CD4-positive, alpha-beta memory T cell (primary cell): ENCODE data around the gene DAG1. TPM values are rescaled to one million over a fixed set of nuclear protein-coding genes. Genes with fewer than 3 reads are reported as not detected.

Source experiments
- CTCF ChIA-PET: fragments of 350-600 bp; sonication (Branson Sonifier 250); formaldehyde crosslinking; loops from one replicate; lab custom pipeline; 2021; ENCODE audit warnings: inconsistent platforms; ENCODE audit not compliant: partially characterized antibody; lab: Charles Lee
- POLR2A ChIA-PET: fragments of 350-600 bp; sonication (Branson Sonifier 250); formaldehyde crosslinking; loops from one replicate; lab custom pipeline; 2021; ENCODE audit not compliant: partially characterized antibody; lab: Charles Lee
- DNase-seq, 5 donors: peaks; one replicate each; pipeline versions ENCODE4 v3.0.0 to v3.0.0-alpha.2; 2020 to 2022; ENCODE audit warnings: mixed read lengths in 1 of 5
- H3K27ac ChIP-seq: one replicate; pipeline ENCODE4 v1.7.0; 2013; ENCODE audit warnings: low read depth, low read length
- H3K27me3 ChIP-seq: 2 replicates; pipeline ENCODE4 v1.7.0; 2013; ENCODE audit warnings: mild to moderate bottlenecking, low read length, moderate library complexity; ENCODE audit not compliant: insufficient read depth
- H3K36me3 ChIP-seq: 2 replicates; pipeline ENCODE4 v1.7.0; 2013; ENCODE audit warnings: mild to moderate bottlenecking, low read length, moderate library complexity; ENCODE audit not compliant: insufficient read depth
- H3K4me1 ChIP-seq: 2 replicates; pipeline ENCODE4 v1.7.0; 2013; ENCODE audit warnings: mild to moderate bottlenecking, low read length, moderate library complexity; ENCODE audit not compliant: insufficient read depth
- H3K4me3 ChIP-seq, 2 donors: one replicate each; pipeline ENCODE4 v1.7.0; 2013; ENCODE audit warnings: low read length in 2 of 2, mild to moderate bottlenecking in 1 of 2
- H3K9me3 ChIP-seq, 2 donors: one replicate each; pipeline ENCODE4 v1.7.0; 2013; ENCODE audit warnings: low read length in 2 of 2, control low read depth in 1 of 2; ENCODE audit not compliant: control insufficient read depth in 1 of 2
- H3K27ac Mint-ChIP-seq, 7 donors: one replicate each; pipeline ENCODE4 v1.8.0; 2020 to 2021; ENCODE audit warnings: mixed read lengths in 7 of 7, mild to moderate bottlenecking in 6 of 7, inconsistent platforms in 3 of 7, moderate library complexity in 3 of 7
- H3K27me3 Mint-ChIP-seq, 2 donors: one replicate each; pipeline ENCODE4 v1.8.0; 2020 to 2021; ENCODE audit warnings: mixed read lengths in 2 of 2
- H3K36me3 Mint-ChIP-seq, 2 donors: one replicate each; pipeline ENCODE4 v1.8.0; 2020 to 2021; ENCODE audit warnings: mixed read lengths in 2 of 2, inconsistent platforms in 1 of 2, mild to moderate bottlenecking in 1 of 2
- H3K4me1 Mint-ChIP-seq, 4 donors: one replicate each; pipeline ENCODE4 v1.8.0; 2020 to 2021; ENCODE audit warnings: mixed read lengths in 4 of 4, mild to moderate bottlenecking in 1 of 4
- H3K4me3 Mint-ChIP-seq, 8 donors: one replicate each; pipeline ENCODE4 v1.8.0; 2020 to 2021; ENCODE audit warnings: mixed read lengths in 8 of 8, mild to moderate bottlenecking in 7 of 8, moderate library complexity in 6 of 8, inconsistent platforms in 3 of 8
- H3K9me3 Mint-ChIP-seq, 8 donors: one replicate each; pipeline ENCODE4 v1.8.0; 2020 to 2021; ENCODE audit warnings: mixed read lengths in 8 of 8, mild to moderate bottlenecking in 5 of 8, inconsistent platforms in 3 of 8, moderate library complexity in 1 of 8
- intact Hi-C: fragments of 100-400 bp; cut with micrococcal nuclease; formaldehyde crosslinking; loops from one replicate; pipeline ENCODE4 v1.15.1; 2023
- polyA plus RNA-seq, 2 donors: library from polyadenylated mRNA; unstranded; fragments of 300-500 nt; fragmentation: Illumina TruSeq; gene quantifications; one replicate each; pipeline ENCODE4 v1.2.3, GENCODE V29; 2021
- total RNA-seq, 2 experiments: library from RNA; stranded (reverse); gene quantifications; one replicate each; pipeline ENCODE4 v1.2.3, GENCODE V29; 2021

The DAG1 gene
- total and polyA plus RNA-seq, 4 experiments from 2014 or later, result 2.7 to 18.0 (median 10.2) TPM

GRCh38 chr3:49469037-49469935 is 781 bp upstream of the DAG1 start:
- H3K36me3 Mint-ChIP-seq, result peaks cover 0 to 5% of the 10 kb centered on the region in 2 donors
- H3K4me3 Mint-ChIP-seq, result peak overlapping the region; percentile 89 to 93 (median 91)
- Histone ChIP-seq H3K36me3 (no peaks in the 10 kb centered on the region), H3K4me1 (peaks cover 26% of the 10 kb centered on the region), H3K9me3 (no peaks in the 10 kb centered on the region), H3K27me3 (no peaks in the 10 kb centered on the region), H3K27ac (peak overlapping the region; percentile 69), H3K4me3 (peak overlapping the region; percentile 30 to 89)
- no peaks in the 10 kb centered on the region for H3K27me3 Mint-ChIP-seq
- ChIA-PET POLR2A (interaction anchor here (0.6 to 3.6 kb wide), 22 partner anchors 9 to 657 kb away, joined by 3 to 53 read pairs (median 5); partner anchors contain the start of genes IMPDH2, KLHDC8B, NDUFAF3 and NICN1), CTCF (interaction anchor here (0.6 to 3.4 kb wide), 7 partner anchors 20 to 447 kb away, joined by 3 to 14 read pairs (median 5); partner anchors contain the start of genes KLHDC8B, NDUFAF3 and USP4)
- intact Hi-C loops, result no loop called here
- DNase-seq, result no peak
- H3K27ac Mint-ChIP-seq, result peak overlapping the region; percentile 80 to 94 (median 94)
- H3K9me3 Mint-ChIP-seq, result no peaks in the 10 kb centered on the region
- H3K4me1 Mint-ChIP-seq, result peaks cover 15 to 28% (median 19%) of the 10 kb centered on the region in 4 donors

- ChIA-PET POLR2A (interaction anchor here (1.1 to 3.6 kb wide), 15 partner anchors 8 to 793 kb away, joined by 3 to 53 read pairs (median 7); partner anchors contain the start of genes KLHDC8B, NICN1, QRICH1 and RHOA), CTCF (interaction anchor here (0.6 to 3.4 kb wide), 6 partner anchors 9 to 481 kb away, joined by 3 to 14 read pairs (median 6); partner anchors contain the start of genes KLHDC8B, P4HTM and USP4)
- no peaks in the 10 kb centered on the region for H3K9me3 ChIP-seq
- Mint-ChIP-seq H3K27me3 (no peaks in the 10 kb centered on the region), H3K27ac (peak overlapping the region; percentile 90 to 96 (median 95)), H3K36me3 (peaks cover 0 to 5% of the 10 kb centered on the region in 2 donors), H3K9me3 (no peaks in the 10 kb centered on the region), H3K4me3 (peak overlapping the region; percentile 82 to 92 (median 89)), H3K4me1 (peaks cover 15 to 29% (median 20%) of the 10 kb centered on the region in 4 donors)
- DNase-seq, result no peak
- H3K27ac ChIP-seq, result peak overlapping the region; percentile 87
- peaks cover 26% of the 10 kb centered on the region for H3K4me1 ChIP-seq
- intact Hi-C loops, result loop anchor here (1.0 to 5.0 kb wide), 6 partner anchors 42 to 846 kb away; partner anchors contain the start of genes APEH, NICN1, QRICH1 and TCTA
- H3K27me3 ChIP-seq, result no peaks in the 10 kb centered on the region
- H3K4me3 ChIP-seq, result peak overlapping the region; percentile 59 to 71
- no peaks in the 10 kb centered on the region for H3K36me3 ChIP-seq
Measured at GRCh38 chr3:49470714-49471420, 800 bp downstream of the DAG1 start.

- Histone ChIP-seq H3K4me3 (no peak overlapping the region), H3K4me1 (peaks cover 34% of the 10 kb centered on the region), H3K27me3 (no peaks in the 10 kb centered on the region), H3K9me3 (no peaks in the 10 kb centered on the region), H3K27ac (peak overlapping the region; percentile 87), H3K36me3 (no peaks in the 10 kb centered on the region)
- no peaks in the 10 kb centered on the region for H3K9me3 Mint-ChIP-seq
- H3K36me3 Mint-ChIP-seq, result peaks cover 3 to 5% of the 10 kb centered on the region in 2 donors
- intact Hi-C loops, result loop anchor here (5.0 kb wide), 1 partner anchor 845 kb away; no protein-coding TSS in a partner anchor
- H3K4me1 Mint-ChIP-seq, result peaks cover 18 to 39% (median 24%) of the 10 kb centered on the region in 4 donors
- H3K27me3 Mint-ChIP-seq, result no peaks in the 10 kb centered on the region
- DNase-seq, result no peak
- POLR2A ChIA-PET, result interaction anchor here (2.5 to 3.6 kb wide), 3 partner anchors 60 to 379 kb away, joined by 18 to 53 read pairs (median 24); partner anchors contain the start of genes QRICH1, RHOA, TCTA and USP4
- H3K27ac Mint-ChIP-seq, result peak overlapping the region; percentile 44 to 96 (median 93)
- CTCF ChIA-PET, result interaction anchor here (2.5 to 3.4 kb wide), 2 partner anchors 23 to 301 kb away, joined by 6 to 13 read pairs; partner anchors contain the start of gene KLHDC8B
- peak overlapping the region in 6 of 8 donors; percentile 82 to 90 (median 87) for H3K4me3 Mint-ChIP-seq
Measured at GRCh38 chr3:49471856-49472495, 1.9 kb downstream of the DAG1 start.

GRCh38 chr3:49476563-49476962 is 6.5 kb downstream of the DAG1 start:
- no peaks in the 10 kb centered on the region for H3K27me3 Mint-ChIP-seq
- CTCF ChIA-PET, result interaction anchor here (1.4 kb wide), 1 partner anchor 27 kb away, joined by 5 read pairs; no protein-coding TSS in a partner anchor
- no peak overlapping the region for H3K27ac ChIP-seq
- POLR2A ChIA-PET, result interaction anchor here (1.5 kb wide), 1 partner anchor 136 kb away, joined by 3 read pairs; the partner anchor contains the start of gene USP4
- H3K4me1 ChIP-seq, result peaks cover 16% of the 10 kb centered on the region
- peaks cover 10 to 25% (median 12%) of the 10 kb centered on the region in 4 donors for H3K4me1 Mint-ChIP-seq
- H3K4me3 ChIP-seq, result no peak overlapping the region
- H3K27me3 ChIP-seq, result no peaks in the 10 kb centered on the region
- H3K9me3 ChIP-seq, result no peaks in the 10 kb centered on the region
- intact Hi-C loops, result no loop called here
- no peaks in the 10 kb centered on the region for H3K9me3 Mint-ChIP-seq
- H3K4me3 Mint-ChIP-seq, result no peak overlapping the region
- H3K27ac Mint-ChIP-seq, result peak overlapping the region in 1 of 7 donors; percentile 21
- H3K36me3 ChIP-seq, result no peaks in the 10 kb centered on the region
- H3K36me3 Mint-ChIP-seq, result peaks cover 10 to 13% of the 10 kb centered on the region in 2 donors
- no peak for DNase-seq

- Mint-ChIP-seq H3K4me3 (no peak overlapping the region), H3K36me3 (peaks cover 1 to 14% of the 10 kb centered on the region in 2 donors), H3K9me3 (no peaks in the 10 kb centered on the region), H3K4me1 (peaks cover 0 to 4% (median 1%) of the 10 kb centered on the region in 4 donors), H3K27ac (peak overlapping the region in 1 of 7 donors; percentile 9), H3K27me3 (no peaks in the 10 kb centered on the region)
- Histone ChIP-seq H3K9me3 (no peaks in the 10 kb centered on the region), H3K36me3 (no peaks in the 10 kb centered on the region), H3K4me3 (no peak overlapping the region), H3K4me1 (no peaks in the 10 kb centered on the region), H3K27ac (no peak overlapping the region), H3K27me3 (no peaks in the 10 kb centered on the region)
- POLR2A ChIA-PET, result no interaction called here
- CTCF ChIA-PET, result interaction anchor here (0.7 kb wide), 1 partner anchor 18 kb away, joined by 3 read pairs; no protein-coding TSS in a partner anchor
- no peak for DNase-seq
- intact Hi-C loops, result no loop called here
Measured at GRCh38 chr3:49482766-49483165, 12.7 kb downstream of the DAG1 start.

- POLR2A ChIA-PET, result no interaction called here
- CTCF ChIA-PET, result no interaction called here
- H3K4me1 Mint-ChIP-seq, result peaks cover 0 to 9% (median 5%) of the 10 kb centered on the region in 4 donors
- no peak overlapping the region for H3K4me3 Mint-ChIP-seq
- no peaks in the 10 kb centered on the region for H3K9me3 ChIP-seq
- no peak overlapping the region for H3K27ac ChIP-seq
- H3K9me3 Mint-ChIP-seq, result no peaks in the 10 kb centered on the region
- H3K27me3 Mint-ChIP-seq, result no peaks in the 10 kb centered on the region
- H3K27me3 ChIP-seq, result no peaks in the 10 kb centered on the region
- intact Hi-C loops, result no loop called here
- no peak overlapping the region for H3K27ac Mint-ChIP-seq
- H3K36me3 ChIP-seq, result no peaks in the 10 kb centered on the region
- peaks cover 10 to 22% of the 10 kb centered on the region in 2 donors for H3K36me3 Mint-ChIP-seq
- DNase-seq, result no peak
- H3K4me3 ChIP-seq, result no peak overlapping the region
- H3K4me1 ChIP-seq, result no peaks in the 10 kb centered on the region
Measured at GRCh38 chr3:49484471-49484870, 14.4 kb downstream of the DAG1 start.
